ENCODE measurements around the gene SNAP47.

The SNAP47 gene

GRCh38 chr1:227767401-227768124 lies 32.3 kb downstream of the SNAP47 start:
- DNase-seq, result no peak

DNA sequence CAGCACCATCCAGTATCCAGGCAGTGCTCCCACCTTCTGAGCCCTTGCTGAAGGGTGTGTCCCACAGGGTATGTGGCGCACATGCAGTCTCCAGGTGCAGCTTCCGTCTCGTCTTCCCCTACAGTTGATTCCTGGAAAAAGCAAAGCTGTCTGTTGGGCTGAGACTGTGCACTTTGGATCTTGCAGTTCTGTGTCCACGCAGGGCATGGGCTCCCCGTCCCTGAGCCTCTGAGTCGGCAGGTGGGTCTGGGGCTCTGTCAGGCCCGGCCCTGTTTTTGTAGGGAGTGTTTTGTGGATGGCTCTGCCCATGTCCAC lies 32.8 kb downstream of the SNAP47 start:
- DNase-seq, result no peak

DNA sequence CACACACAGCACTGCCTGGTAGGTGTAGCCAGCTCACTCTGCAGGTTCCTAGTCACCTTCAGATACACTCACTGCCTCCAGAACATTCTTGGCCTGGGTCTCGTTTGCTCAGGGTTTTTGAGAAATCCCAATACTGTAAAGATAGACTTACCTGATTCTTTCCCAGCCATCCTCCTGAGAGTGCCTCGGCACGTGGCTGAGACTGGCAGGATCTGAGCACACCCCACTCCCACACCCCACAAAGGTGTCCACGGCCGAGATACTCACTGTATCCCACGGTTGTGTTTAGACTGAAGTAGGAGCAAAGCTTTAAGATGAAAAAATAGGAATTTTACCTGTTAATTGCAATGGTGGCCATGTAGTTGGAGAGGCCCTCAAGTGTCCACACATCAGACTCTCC lies 33.4 kb downstream of the SNAP47 start:
- no peak for DNase-seq

DNA sequence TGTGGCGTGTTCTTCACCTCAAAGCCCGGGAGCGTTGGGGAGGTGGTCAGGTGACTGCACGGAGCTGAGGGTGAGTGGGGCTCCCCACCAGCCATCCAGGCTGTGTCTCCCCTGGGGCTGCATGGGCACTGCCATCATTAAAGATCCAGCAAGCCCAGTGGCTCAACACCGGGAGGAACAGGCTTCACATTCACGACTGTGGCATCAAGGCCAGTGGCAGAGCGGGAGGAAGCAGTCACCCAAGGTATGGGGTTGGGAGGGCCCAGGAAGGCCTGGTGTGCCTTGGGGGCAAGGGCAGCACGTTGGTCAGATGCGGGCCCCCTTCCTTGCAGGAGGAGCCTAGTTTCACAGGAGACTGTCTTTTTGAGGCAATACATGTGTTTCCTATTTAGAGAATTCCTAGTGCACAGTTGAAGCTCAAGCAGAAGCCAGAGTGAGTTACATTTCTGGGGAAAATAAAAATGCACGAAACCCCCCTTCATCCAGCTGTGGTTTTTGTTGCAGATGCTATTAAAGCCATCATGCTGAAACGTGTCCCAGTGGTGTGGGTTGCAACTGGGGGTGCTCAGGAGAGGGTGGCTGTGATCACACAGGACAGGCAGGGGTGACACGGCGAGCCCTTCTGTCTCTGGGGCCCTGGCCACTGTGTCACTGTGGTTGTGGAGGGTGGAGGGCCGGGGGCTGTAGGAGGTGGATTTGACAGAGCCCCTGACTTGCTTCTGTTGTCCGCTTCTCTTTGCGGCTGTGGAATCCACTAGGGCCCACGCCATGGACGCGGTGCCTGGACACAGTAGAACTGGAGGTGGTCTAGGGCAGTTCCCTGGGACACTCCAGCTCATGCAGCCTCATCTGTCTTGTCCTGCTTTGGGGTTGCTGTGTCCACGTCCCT lies 34.1 kb downstream of the SNAP47 start:
- no peak for DNase-seq

DNA sequence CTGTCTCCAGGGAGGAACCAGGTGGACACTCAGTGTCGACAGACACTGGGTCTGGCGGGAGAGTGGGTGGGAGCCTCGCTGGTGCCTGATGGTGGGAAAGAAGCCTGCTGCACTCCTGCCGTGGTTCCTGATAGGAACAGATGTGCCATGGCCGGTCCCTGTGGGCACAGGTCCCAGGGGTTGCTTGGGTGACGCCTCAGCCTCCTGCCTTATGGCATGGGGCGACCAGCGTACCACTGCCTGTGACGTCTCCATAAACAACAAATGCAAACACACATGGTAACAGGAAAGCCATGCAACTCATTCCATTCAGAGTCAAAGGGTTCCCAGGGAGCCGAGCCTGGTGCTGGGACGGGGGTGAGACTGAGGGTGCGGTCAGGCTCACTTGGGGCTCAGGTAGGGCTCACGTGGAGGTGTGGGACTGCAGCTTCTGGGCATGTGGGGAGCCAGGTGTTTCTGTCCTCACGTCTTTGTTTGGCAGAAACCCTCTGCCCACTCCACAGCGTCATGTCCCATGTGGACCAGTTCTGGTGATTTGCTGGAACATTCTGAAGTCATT lies 34.8 kb downstream of the SNAP47 start:
- no peak for DNase-seq

- no peak for DNase-seq
Observed at GRCh38 chr1:227770812-227771211, 35.6 kb downstream of the SNAP47 start.

DNA sequence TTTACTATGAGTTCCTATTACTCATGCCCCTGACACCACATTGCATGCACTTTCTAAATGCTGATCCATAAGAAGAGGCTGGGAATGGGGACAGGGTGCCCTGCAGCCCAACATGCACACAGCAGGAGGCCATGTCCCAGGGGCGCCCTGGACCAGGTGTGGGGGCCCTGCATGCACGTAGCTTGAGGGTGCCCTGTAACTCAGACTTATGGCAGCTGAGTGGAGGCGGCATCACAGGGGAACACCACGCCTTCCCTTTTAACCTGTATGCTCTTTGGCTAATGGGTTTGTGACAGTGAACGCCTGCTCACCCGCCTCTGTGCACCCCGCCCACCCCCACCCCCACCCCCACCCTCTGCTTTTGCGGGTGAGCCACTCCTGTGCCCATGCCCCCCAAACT lies 36.1 kb downstream of the SNAP47 start:
- no peak for DNase-seq

GRCh38 chr1:227771771-227772170 lies 36.5 kb downstream of the SNAP47 start:
- DNase-seq, result no peak

GRCh38 chr1:227773558-227773957 lies 38.3 kb downstream of the SNAP47 start:
- no peak for DNase-seq

DNA sequence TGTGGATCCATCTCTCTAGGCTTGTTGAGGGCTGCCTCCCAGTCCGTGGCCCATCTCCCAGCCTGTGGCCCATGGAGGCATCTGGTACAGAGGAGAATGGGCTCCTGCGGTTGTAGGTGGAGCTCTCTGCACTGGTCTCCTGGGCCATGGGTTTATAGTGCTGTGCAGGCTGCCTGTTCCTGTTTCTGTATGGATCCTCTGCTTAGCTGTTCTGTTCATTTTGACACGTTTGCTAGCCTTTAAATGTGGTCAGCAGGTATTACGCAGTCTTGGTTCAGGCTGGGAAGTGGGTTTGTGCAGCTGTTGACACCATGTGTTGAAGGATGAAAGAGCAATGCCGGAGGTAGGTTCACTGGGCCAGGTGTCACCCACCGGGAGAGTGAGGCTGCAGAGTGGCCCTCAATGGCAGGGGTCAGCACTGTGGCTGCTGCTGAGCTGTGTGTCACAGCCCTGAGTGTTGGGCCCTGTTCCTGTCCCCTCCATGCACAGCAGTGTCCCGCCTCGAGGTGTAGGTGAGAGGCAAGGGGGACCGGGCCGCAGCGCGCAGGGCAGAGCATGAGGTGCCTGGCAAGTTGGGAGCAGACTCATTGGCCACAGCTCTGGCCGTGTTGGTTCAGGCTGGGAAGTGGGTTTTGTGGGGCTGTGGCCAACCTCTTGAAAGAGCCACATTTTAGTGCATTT lies 39.0 kb downstream of the SNAP47 start:
- DNase-seq, result no peak

- DNase-seq, result no peak
Observed at GRCh38 chr1:227774821-227775661, 39.8 kb downstream of the SNAP47 start.

- DNase-seq, result no peak
Observed at GRCh38 chr1:227775841-227776240, 40.6 kb downstream of the SNAP47 start.

DNA sequence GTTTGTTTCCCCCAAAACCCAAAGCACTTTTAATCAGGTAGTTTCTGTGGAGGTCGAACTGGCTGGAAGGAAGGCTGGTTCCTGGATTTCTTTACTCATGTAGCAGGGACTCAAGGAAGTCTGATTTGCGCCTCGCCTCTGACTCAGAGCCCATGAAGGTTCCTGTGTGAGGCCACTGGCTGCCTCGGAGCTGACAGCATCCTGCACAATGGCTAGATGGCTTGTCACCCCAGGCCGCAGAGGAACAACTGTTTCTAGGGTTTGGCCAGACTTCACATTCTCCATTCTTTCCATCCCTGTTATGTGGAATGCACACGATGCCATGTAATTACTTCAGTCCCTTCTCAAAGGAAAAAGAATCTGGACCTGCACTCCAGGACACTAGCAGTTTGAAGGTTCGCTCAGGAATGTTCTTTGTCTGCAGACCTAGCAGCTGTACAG lies 41.1 kb downstream of the SNAP47 start:
- no peak for DNase-seq

DNA sequence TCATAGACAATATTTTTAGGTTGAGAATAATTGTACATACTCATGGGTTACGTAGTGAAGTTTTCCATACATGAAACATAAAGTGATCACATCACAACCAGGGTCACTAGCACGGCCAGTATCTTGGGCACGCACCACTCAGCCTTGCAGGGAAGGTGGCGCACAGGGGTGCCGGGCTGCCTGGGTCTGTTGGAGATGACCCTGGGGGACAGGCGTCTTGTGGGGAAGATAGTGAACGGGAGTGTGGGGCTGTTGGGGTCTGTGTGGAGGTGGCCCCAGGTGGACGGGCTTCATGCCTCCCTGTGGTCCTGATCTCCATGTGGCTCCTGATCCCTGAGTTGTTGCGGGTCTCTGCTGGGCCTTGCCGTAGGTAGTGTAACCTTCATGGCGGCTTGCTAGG lies 41.9 kb downstream of the SNAP47 start:
- DNase-seq, result no peak

DNA sequence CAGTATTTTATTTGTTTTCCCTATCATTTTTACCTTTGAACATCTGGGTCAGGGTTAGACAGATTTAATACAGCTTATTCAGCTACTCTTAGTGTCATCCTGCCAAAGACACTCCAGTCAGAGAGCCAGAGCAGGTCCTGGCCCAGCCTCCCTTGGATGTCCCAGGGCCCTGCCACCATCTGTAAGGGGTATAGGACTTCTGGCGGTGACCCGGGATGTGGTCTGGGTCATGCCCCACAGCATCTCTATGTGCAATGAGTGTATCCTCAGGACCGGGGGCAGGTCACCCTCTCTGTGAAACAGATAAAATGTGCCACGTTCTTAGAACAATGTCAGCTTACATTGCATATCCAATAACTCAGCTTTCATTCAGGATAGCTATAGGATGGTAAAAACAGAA lies 42.4 kb downstream of the SNAP47 start:
- no peak for DNase-seq

GRCh38 chr1:227778401-227778947 lies 43.2 kb downstream of the SNAP47 start:
- no peak for DNase-seq

- no peak for DNase-seq
Observed at GRCh38 chr1:227779021-227779441, 43.8 kb downstream of the SNAP47 start.

DNA sequence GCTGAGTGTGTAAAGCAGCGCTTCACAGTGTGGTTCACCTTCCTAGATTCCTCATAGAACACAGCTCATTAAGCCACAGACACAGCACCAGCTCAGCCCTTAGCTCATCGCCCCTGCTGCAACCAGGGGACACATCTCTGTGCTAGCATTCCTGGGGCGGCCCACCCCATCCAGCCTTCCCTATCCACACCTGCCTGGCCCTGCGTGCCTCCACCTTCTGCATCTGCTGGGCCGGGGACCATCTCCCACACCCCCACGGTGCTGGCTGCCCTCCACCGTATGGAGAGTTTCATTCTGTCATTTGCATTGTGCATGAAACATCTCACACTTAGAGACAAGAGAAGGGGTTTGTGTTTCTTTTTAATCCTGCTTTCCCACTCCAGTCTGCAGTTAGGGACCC lies 44.5 kb downstream of the SNAP47 start:
- DNase-seq, result no peak

- DNase-seq, result no peak
Observed at GRCh38 chr1:227780101-227781044, 45.1 kb downstream of the SNAP47 start.
